HepG2 (cell line): ENCODE results near the gene CACNA1F. TPM values are rescaled to one million over a fixed set of nuclear protein-coding genes. Genes with fewer than 3 reads are reported as not detected.

Experiments used
- HNRNPL ChIP-seq: fragments of 200-400 bp; formaldehyde crosslinking; IDR thresholded peaks from 2 replicates; pipeline ENCODE4 v1.6.1; 2017; ENCODE audit warnings: mild to moderate bottlenecking, low read depth, low read length
- HNRNPUL1 ChIP-seq: fragments of 200-400 bp; formaldehyde crosslinking; IDR thresholded peaks from 2 replicates; pipeline ENCODE4 v1.6.1; 2017; ENCODE audit warnings: low read depth, mild to moderate bottlenecking, low read length, moderate library complexity
- MXI1 ChIP-seq: IDR thresholded peaks from 3 replicates; pipeline ENCODE4 v1.6.1; 2012; ENCODE audit warnings: low read depth, low read length, inconsistent platforms, borderline replicate concordance
- PITX1 ChIP-seq: sonication (generic); formaldehyde crosslinking; IDR thresholded peaks from 2 replicates; pipeline ENCODE4 v1.5.1; 2020; ENCODE audit warnings: mild to moderate bottlenecking, missing genetic modification reagents
- RARA ChIP-seq: IDR thresholded peaks from 2 replicates; pipeline ENCODE4 v1.6.1; 2016; ENCODE audit warnings: missing genetic modification reagents, missing compliant biosample characterization
- RBM22 ChIP-seq: fragments of 200-400 bp; formaldehyde crosslinking; optimal IDR thresholded peaks from 2 replicates; pipeline ENCODE3; 2017; ENCODE audit warnings: mild to moderate bottlenecking, low read length, moderate library complexity
- SOX13 ChIP-seq, 3 experiments: fragments of 450-650 bp in 1 of 3; sonication (generic) in 1 of 3; formaldehyde crosslinking in 1 of 3; IDR thresholded peaks in 2 of 3; conservative IDR thresholded peaks in 1 of 3; 2 replicates each; pipeline versions ENCODE4 v1.5.0 to v1.6.1; 2016 to 2020; ENCODE audit warnings: antibody characterized with exemption in 1 of 3, mild to moderate bottlenecking in 1 of 3, missing compliant biosample characterization in 1 of 3, missing genetic modification reagents in 1 of 3, moderate library complexity in 1 of 3
- TOE1 ChIP-seq: sonication (generic); formaldehyde crosslinking; IDR thresholded peaks from 2 replicates; pipeline ENCODE4 v1.4.0; 2020; ENCODE audit warnings: mild to moderate bottlenecking, missing genetic modification reagents
- TP53 ChIP-seq: sonication (generic); formaldehyde crosslinking; conservative IDR thresholded peaks from 2 replicates; pipeline ENCODE4 v1.4.0; 2020; ENCODE audit warnings: missing genetic modification reagents
- ZFYVE20 ChIP-seq: sonication (generic); formaldehyde crosslinking; IDR thresholded peaks from 2 replicates; pipeline ENCODE4 v1.8.0; 2023; ENCODE audit warnings: low read depth, mild to moderate bottlenecking, moderate library complexity, missing genetic modification reagents, borderline replicate concordance
- ZNF317 ChIP-seq: sonication (generic); formaldehyde crosslinking; IDR thresholded peaks from 2 replicates; pipeline ENCODE4 v1.5.0; 2020; ENCODE audit warnings: mild to moderate bottlenecking, missing genetic modification reagents
- ZNF329 ChIP-seq: sonication (generic); formaldehyde crosslinking; IDR thresholded peaks from 2 replicates; pipeline ENCODE4 v1.9.0; 2021; ENCODE audit warnings: low read depth, mild to moderate bottlenecking, missing genetic modification reagents
- ZNF773 ChIP-seq: sonication (generic); formaldehyde crosslinking; IDR thresholded peaks from 2 replicates; pipeline ENCODE4 v1.4.0; 2020; ENCODE audit warnings: missing genetic modification reagents, borderline replicate concordance
- ZNF788 ChIP-seq: sonication (generic); formaldehyde crosslinking; IDR thresholded peaks from 2 replicates; pipeline ENCODE4 v1.5.0; 2020; ENCODE audit warnings: mild to moderate bottlenecking, missing genetic modification reagents, borderline replicate concordance
- ZNF83 ChIP-seq: sonication (generic); formaldehyde crosslinking; IDR thresholded peaks from 2 replicates; pipeline ENCODE4 v1.4.0; 2020; ENCODE audit warnings: missing genetic modification reagents, mild to moderate bottlenecking, borderline replicate concordance
- polyA plus RNA-seq, 8 experiments: library from polyadenylated mRNA; depleted of rRNA in 3 of 8; stranded (reverse) in 7 of 8; unstranded in 1 of 8; fragments of >200 nt; fragmentation: Illumina TruSeq in 4 of 8; extraction: Trizol in 4 of 8; gene quantifications; 2 replicates each; pipeline versions ENCODE4 v1.2.1 to v1.2.3, GENCODE V29; 2011 to 2016; ENCODE audit warnings: low read depth in 4 of 8, missing spikeins in 1 of 8, mixed read lengths in 1 of 8; ENCODE audit not compliant: insufficient read depth in 1 of 8
- total RNA-seq, 5 experiments: library from RNA; depleted of rRNA; stranded (reverse); fragments of >200 nt; fragmentation: Illumina TruSeq; extraction: Trizol; gene quantifications; 2 replicates each; pipeline ENCODE4 v1.2.3, GENCODE V29; 2016; ENCODE audit warnings: low read depth in 1 of 5
- TF ChIP-seq, protein P1 (sequence below): IDR thresholded peaks from 2 replicates; pipeline ENCODE4 v1.6.1; 2016; ENCODE audit warnings: missing genetic modification reagents, missing compliant biosample characterization
- TF ChIP-seq, protein P2 (sequence below): sonication (generic); formaldehyde crosslinking; conservative IDR thresholded peaks from 2 replicates; pipeline ENCODE4 v1.8.1; 2023; ENCODE audit warnings: missing genetic modification reagents
- TF ChIP-seq, protein P3 (sequence below): sonication (generic); formaldehyde crosslinking; IDR thresholded peaks from 2 replicates; pipeline ENCODE4 v1.4.0; 2020; ENCODE audit warnings: missing genetic modification reagents; ENCODE audit errors: not compliant biosample characterization
- TF ChIP-seq, protein P4 (sequence below): sonication (generic); formaldehyde crosslinking; IDR thresholded peaks from 2 replicates; pipeline ENCODE4 v1.5.0; 2020; ENCODE audit warnings: missing genetic modification reagents
- TF ChIP-seq, protein P5 (sequence below): sonication (generic); formaldehyde crosslinking; IDR thresholded peaks from 2 replicates; pipeline ENCODE4 v1.5.1; 2020; ENCODE audit warnings: missing genetic modification reagents, mild to moderate bottlenecking, borderline replicate concordance
- TF ChIP-seq, protein P6 (sequence below): sonication (generic); formaldehyde crosslinking; IDR thresholded peaks from 2 replicates; pipeline ENCODE4 v1.5.1; 2020; ENCODE audit warnings: missing genetic modification reagents, mild to moderate bottlenecking, borderline replicate concordance

Gene CACNA1F
- total and polyA plus RNA-seq, 2 of the 13 experiments (the other 11 are each of a cell fraction or from before 2014, with no cell fraction given): 0.03 TPM; not detected in 1

DNA sequence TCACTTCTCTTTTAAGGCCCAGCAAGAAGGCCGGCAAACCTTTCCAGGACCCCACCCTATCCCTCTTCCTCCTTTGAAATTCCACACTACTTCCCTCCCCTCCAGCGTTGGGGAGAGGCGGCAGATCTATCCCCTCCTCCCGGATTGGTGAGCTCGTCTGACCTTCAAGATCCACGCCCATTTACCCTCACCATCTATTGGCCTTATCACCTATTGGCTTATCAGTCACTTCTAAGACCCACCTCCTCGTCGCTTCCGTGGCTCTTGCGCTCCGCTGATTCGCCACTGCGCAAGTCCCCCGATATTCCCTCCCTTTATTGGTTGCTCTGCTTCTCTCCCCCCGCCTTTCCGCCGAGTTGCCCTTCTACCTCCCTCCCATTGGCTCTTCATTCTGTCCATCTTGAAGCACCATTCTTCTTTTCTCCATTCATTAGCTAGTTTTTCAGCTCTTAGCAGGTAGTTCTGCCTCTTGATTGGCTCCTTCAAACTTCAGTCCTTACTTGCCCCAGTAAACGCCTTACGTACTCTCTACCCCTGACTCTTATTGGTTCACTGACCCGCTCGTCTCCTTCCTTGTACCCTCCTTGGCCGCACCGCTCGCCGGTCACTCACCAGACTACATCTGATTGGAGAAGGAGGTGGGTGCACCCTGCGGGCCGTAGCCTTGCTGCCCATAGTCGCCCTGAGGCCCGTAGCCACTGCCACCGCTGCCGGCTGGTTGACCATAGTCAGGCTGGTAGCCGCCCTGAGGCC, 42.1 kb downstream of the CACNA1F start (continued):
- 0 out of 2 replicates have a peak, but pooled peaks have one; percentile 52 for TF ChIP-seq HNRNPL
- TF ChIP-seq, protein P1, sequence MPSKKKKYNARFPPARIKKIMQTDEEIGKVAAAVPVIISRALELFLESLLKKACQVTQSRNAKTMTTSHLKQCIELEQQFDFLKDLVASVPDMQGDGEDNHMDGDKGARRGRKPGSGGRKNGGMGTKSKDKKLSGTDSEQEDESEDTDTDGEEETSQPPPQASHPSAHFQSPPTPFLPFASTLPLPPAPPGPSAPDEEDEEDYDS: peak; percentile 55; the same call in 1 of the 2 replicates
- TF ChIP-seq TOE1: no peak
- no peak for TF ChIP-seq TP53 (CRISPR knock-in tag)
- TF ChIP-seq ZNF83: no peak
- TF ChIP-seq ZNF317 (CRISPR knock-in tag): no peak
- no peak for TF ChIP-seq RBM22
- TF ChIP-seq, protein P2, sequence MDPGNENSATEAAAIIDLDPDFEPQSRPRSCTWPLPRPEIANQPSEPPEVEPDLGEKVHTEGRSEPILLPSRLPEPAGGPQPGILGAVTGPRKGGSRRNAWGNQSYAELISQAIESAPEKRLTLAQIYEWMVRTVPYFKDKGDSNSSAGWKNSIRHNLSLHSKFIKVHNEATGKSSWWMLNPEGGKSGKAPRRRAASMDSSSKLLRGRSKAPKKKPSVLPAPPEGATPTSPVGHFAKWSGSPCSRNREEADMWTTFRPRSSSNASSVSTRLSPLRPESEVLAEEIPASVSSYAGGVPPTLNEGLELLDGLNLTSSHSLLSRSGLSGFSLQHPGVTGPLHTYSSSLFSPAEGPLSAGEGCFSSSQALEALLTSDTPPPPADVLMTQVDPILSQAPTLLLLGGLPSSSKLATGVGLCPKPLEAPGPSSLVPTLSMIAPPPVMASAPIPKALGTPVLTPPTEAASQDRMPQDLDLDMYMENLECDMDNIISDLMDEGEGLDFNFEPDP: no peak
- TF ChIP-seq ZNF329: no peak
- TF ChIP-seq, protein P3, sequence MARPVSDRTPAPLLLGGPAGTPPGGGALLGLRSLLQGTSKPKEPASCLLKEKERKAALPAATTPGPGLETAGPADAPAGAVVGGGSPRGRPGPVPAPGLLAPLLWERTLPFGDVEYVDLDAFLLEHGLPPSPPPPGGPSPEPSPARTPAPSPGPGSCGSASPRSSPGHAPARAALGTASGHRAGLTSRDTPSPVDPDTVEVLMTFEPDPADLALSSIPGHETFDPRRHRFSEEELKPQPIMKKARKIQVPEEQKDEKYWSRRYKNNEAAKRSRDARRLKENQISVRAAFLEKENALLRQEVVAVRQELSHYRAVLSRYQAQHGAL (CRISPR knock-in tag): no peak
- TF ChIP-seq HNRNPUL1: no peak
- TF ChIP-seq ZNF773: no peak
- no peak for TF ChIP-seq PITX1 (CRISPR knock-in tag)
- no peak for TF ChIP-seq SOX13 (IDR thresholded peaks at IDR 0.05)
- no peak for TF ChIP-seq SOX13 (CRISPR knock-in tag; conservative IDR thresholded peaks at IDR 0.05 in 1 of 2, IDR thresholded peaks at IDR 0.05 in 1 of 2)
- TF ChIP-seq, protein P4, sequence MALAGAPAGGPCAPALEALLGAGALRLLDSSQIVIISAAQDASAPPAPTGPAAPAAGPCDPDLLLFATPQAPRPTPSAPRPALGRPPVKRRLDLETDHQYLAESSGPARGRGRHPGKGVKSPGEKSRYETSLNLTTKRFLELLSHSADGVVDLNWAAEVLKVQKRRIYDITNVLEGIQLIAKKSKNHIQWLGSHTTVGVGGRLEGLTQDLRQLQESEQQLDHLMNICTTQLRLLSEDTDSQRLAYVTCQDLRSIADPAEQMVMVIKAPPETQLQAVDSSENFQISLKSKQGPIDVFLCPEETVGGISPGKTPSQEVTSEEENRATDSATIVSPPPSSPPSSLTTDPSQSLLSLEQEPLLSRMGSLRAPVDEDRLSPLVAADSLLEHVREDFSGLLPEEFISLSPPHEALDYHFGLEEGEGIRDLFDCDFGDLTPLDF (CRISPR knock-in tag): no peak
- TF ChIP-seq, protein P5, sequence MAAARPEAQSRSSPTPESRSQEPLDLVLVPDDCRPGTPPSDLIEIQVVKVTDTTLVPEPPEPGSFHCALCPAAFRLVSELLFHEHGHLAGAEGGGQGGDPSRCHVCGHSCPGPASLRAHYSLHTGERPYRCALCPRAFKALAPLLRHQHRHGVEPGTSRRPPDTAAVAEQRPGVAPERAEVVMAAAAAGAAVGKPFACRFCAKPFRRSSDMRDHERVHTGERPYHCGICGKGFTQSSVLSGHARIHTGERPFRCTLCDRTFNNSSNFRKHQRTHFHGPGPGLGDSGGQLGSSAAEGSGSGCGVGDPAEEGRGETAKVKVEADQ (CRISPR knock-in tag): no peak
- TF ChIP-seq MXI1: peak; percentile 17; the same call in 1 of the 3 replicates
- TF ChIP-seq, protein P6, sequence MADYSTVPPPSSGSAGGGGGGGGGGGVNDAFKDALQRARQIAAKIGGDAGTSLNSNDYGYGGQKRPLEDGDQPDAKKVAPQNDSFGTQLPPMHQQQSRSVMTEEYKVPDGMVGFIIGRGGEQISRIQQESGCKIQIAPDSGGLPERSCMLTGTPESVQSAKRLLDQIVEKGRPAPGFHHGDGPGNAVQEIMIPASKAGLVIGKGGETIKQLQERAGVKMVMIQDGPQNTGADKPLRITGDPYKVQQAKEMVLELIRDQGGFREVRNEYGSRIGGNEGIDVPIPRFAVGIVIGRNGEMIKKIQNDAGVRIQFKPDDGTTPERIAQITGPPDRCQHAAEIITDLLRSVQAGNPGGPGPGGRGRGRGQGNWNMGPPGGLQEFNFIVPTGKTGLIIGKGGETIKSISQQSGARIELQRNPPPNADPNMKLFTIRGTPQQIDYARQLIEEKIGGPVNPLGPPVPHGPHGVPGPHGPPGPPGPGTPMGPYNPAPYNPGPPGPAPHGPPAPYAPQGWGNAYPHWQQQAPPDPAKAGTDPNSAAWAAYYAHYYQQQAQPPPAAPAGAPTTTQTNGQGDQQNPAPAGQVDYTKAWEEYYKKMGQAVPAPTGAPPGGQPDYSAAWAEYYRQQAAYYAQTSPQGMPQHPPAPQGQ (CRISPR knock-in tag): no peak
- TF ChIP-seq ZNF788 (CRISPR knock-in tag): no peak
- TF ChIP-seq ZFYVE20 (CRISPR knock-in tag): no peak
- TF ChIP-seq RARA (CRISPR knock-in tag): no peak
